Common myeloid progenitor, CD34-positive (primary cell): ENCODE data around the gene SLC2A4RG.

Experiments used
- CTCF ChIA-PET: fragments of 350-600 bp; sonication (Branson Sonifier 250); formaldehyde crosslinking; loops from one replicate; lab custom pipeline; 2021; ENCODE audit warnings: antibody characterized with exemption; lab: Charles Lee
- POLR2A ChIA-PET: fragments of 350-600 bp; sonication (Branson Sonifier 250); formaldehyde crosslinking; loops from one replicate; lab custom pipeline; 2021; ENCODE audit warnings: antibody characterized with exemption; lab: Charles Lee
- DNase-seq, 3 donors: peaks; one replicate each; pipeline versions ENCODE4 v3.0.0 to v3.0.0-alpha.2; 2013
- H3K27ac ChIP-seq, 2 experiments: 1 replicate in 1 of 2; 2 replicates in 1 of 2; pipeline ENCODE4 v1.7.0; 2013; ENCODE audit warnings: inconsistent platforms in 2 of 2, low read length in 2 of 2, mild to moderate bottlenecking in 2 of 2, low read depth in 1 of 2, moderate library complexity in 1 of 2; ENCODE audit not compliant: severe bottlenecking in 2 of 2, insufficient read depth in 1 of 2, poor library complexity in 1 of 2
- H3K27me3 ChIP-seq, 5 experiments: replicated peaks in 2 of 5; 1 replicate in 3 of 5; 2 replicates in 2 of 5; pipeline versions ENCODE4 v1.6.1 to v1.7.0; 2013; ENCODE audit warnings: low read length in 4 of 5, mild to moderate bottlenecking in 2 of 5, moderate library complexity in 2 of 5, inconsistent platforms in 1 of 5; ENCODE audit not compliant: insufficient read depth in 5 of 5, control insufficient read depth in 4 of 5
- H3K36me3 ChIP-seq, 4 experiments: 1 replicate in 2 of 4; 2 replicates in 2 of 4; pipeline versions ENCODE4 v1.6.1 to v1.7.0; 2013; ENCODE audit warnings: low read length in 3 of 4, control low read depth in 1 of 4, mild to moderate bottlenecking in 1 of 4; ENCODE audit not compliant: control insufficient read depth in 4 of 4, insufficient read depth in 4 of 4
- H3K4me1 ChIP-seq, 4 experiments: 1 replicate in 3 of 4; 2 replicates in 1 of 4; pipeline versions ENCODE4 v1.6.1 to v1.7.1; 2013; ENCODE audit warnings: low read length in 3 of 4, mild to moderate bottlenecking in 3 of 4, control low read depth in 1 of 4, inconsistent platforms in 1 of 4, moderate library complexity in 1 of 4; ENCODE audit not compliant: control insufficient read depth in 4 of 4, insufficient read depth in 4 of 4; ENCODE audit errors: control extremely low read depth in 1 of 4
- H3K4me3 ChIP-seq, 7 experiments: 1 replicate in 4 of 7; 2 replicates in 3 of 7; pipeline versions ENCODE4 v1.5.1 to v1.7.0; 2013; ENCODE audit warnings: mild to moderate bottlenecking in 7 of 7, low read length in 6 of 7, moderate library complexity in 6 of 7, inconsistent platforms in 2 of 7, low read depth in 2 of 7, control low read depth in 1 of 7; ENCODE audit not compliant: insufficient read depth in 4 of 7, control insufficient read depth in 1 of 7; ENCODE audit errors: extremely low read depth in 1 of 7
- H3K9me3 ChIP-seq, 5 experiments: 1 replicate in 4 of 5; 2 replicates in 1 of 5; pipeline versions ENCODE4 v1.6.1 to v1.7.1; 2013; ENCODE audit warnings: low read length in 4 of 5, mild to moderate bottlenecking in 2 of 5, inconsistent platforms in 1 of 5, low read depth in 1 of 5, moderate library complexity in 1 of 5; ENCODE audit not compliant: control insufficient read depth in 4 of 5, insufficient read depth in 2 of 5; ENCODE audit errors: control extremely low read depth in 1 of 5
- WGBS: methylation state at CpG from one replicate; pipeline ENCODE4 v1.1.5; 2013; ENCODE audit not compliant: insufficient coverage; 5-methylcytosine and 5-hydroxymethylcytosine counted together

The SLC2A4RG gene

GRCh38 chr20:63750807-63751470, 11.4 kb downstream of the SLC2A4RG start:
- peak in 2 of 3 donors; percentile 39 to 53 for DNase-seq
- ChIA-PET POLR2A (no interaction called here), CTCF (interaction anchor here (0.7 to 2.1 kb wide), 3 partner anchors 9 to 37 kb away, joined by 3 to 6 read pairs (median 4); no protein-coding TSS in a partner anchor)
- no peak overlapping the region for H3K27ac ChIP-seq
- 72% methylated on average over 20 of the region's 26 CpGs for WGBS
- H3K4me1 ChIP-seq, result peaks cover 0 to 7% (median 5%) of the 10 kb centered on the region in 4 experiments
- no peaks in the 10 kb centered on the region for H3K9me3 ChIP-seq
- no peak overlapping the region for H3K4me3 ChIP-seq
- H3K27me3 ChIP-seq, result no peaks in the 10 kb centered on the region
- H3K36me3 ChIP-seq, result peaks cover 0 to 6% (median 2%) of the 10 kb centered on the region in 4 experiments

GRCh38 chr20:63751471-63752271, 12.1 kb downstream of the SLC2A4RG start:
- no peak overlapping the region for H3K27ac ChIP-seq
- DNase-seq, result peak in 1 of 3 donors; percentile 6
- CTCF ChIA-PET, result interaction anchor here (1.3 to 2.1 kb wide), 2 partner anchors 9 to 23 kb away, joined by 4 to 6 read pairs; no protein-coding TSS in a partner anchor
- POLR2A ChIA-PET, result no interaction called here
- H3K36me3 ChIP-seq, result peaks cover 0 to 5% (median 2%) of the 10 kb centered on the region in 4 experiments
- H3K9me3 ChIP-seq, result no peaks in the 10 kb centered on the region
- 84% methylated on average over 33 of the region's 45 CpGs for WGBS
- H3K4me1 ChIP-seq, result peaks cover 0 to 9% (median 5%) of the 10 kb centered on the region in 4 experiments
- H3K4me3 ChIP-seq, result no peak overlapping the region
- H3K27me3 ChIP-seq, result no peaks in the 10 kb centered on the region

- H3K9me3 ChIP-seq, result no peaks in the 10 kb centered on the region
- H3K4me3 ChIP-seq, result no peak overlapping the region
- no peaks in the 10 kb centered on the region for H3K27me3 ChIP-seq
- ChIA-PET POLR2A (no interaction called here), CTCF (no interaction called here)
- DNase-seq, result no peak
- H3K27ac ChIP-seq, result no peak overlapping the region
- peaks cover 0 to 3% (median 1%) of the 10 kb centered on the region in 4 experiments for H3K36me3 ChIP-seq
- WGBS, result 96% methylated on average over 44 of the region's 50 CpGs
- peaks cover 0 to 12% (median 5%) of the 10 kb centered on the region in 4 experiments for H3K4me1 ChIP-seq
These were observed 13.0 kb downstream of the SLC2A4RG start for GRCh38 chr20:63752411-63753101.

- H3K36me3 ChIP-seq, result peaks cover 0 to 3% (median 0%) of the 10 kb centered on the region in 4 experiments
- H3K27me3 ChIP-seq, result no peaks in the 10 kb centered on the region
- no peak for DNase-seq
- ChIA-PET POLR2A (no interaction called here), CTCF (no interaction called here)
- peaks cover 0 to 12% (median 5%) of the 10 kb centered on the region in 4 experiments for H3K4me1 ChIP-seq
- H3K9me3 ChIP-seq, result no peaks in the 10 kb centered on the region
- 94% methylated on average over 12 of the region's 13 CpGs for WGBS
- no peak overlapping the region for H3K27ac ChIP-seq
- no peak overlapping the region for H3K4me3 ChIP-seq
These were observed 13.8 kb downstream of the SLC2A4RG start for GRCh38 chr20:63753381-63753780.

GRCh38 chr20:63754008-63754407, 14.4 kb downstream of the SLC2A4RG start:
- Histone ChIP-seq H3K27me3 (no peaks in the 10 kb centered on the region), H3K9me3 (no peaks in the 10 kb centered on the region), H3K27ac (no peak overlapping the region), H3K4me3 (no peak overlapping the region), H3K4me1 (peaks cover 0 to 12% (median 5%) of the 10 kb centered on the region in 4 experiments), H3K36me3 (peaks cover 0 to 3% (median 0%) of the 10 kb centered on the region in 4 experiments)
- ChIA-PET POLR2A (no interaction called here), CTCF (no interaction called here)
- DNase-seq, result no peak
- WGBS, result 94% methylated on average over 11 of the region's 16 CpGs

GRCh38 chr20:63755933-63756647, 16.5 kb downstream of the SLC2A4RG start:
- ChIA-PET POLR2A (no interaction called here), CTCF (interaction anchor here (0.7 kb wide), 1 partner anchor 14 kb away, joined by 3 read pairs; no protein-coding TSS in a partner anchor)
- Histone ChIP-seq H3K9me3 (no peaks in the 10 kb centered on the region), H3K27me3 (no peaks in the 10 kb centered on the region), H3K36me3 (no peaks in the 10 kb centered on the region), H3K4me3 (no peak overlapping the region), H3K4me1 (peaks cover 0 to 8% (median 3%) of the 10 kb centered on the region in 4 experiments), H3K27ac (no peak overlapping the region)
- 93% methylated on average over 15 of the region's 18 CpGs for WGBS
- no peak for DNase-seq
